NCI-H1436 (cell line): ENCODE results near the gene STARD7.
"Not testable (repeated sequence)": the region's sequence is repeated elsewhere in the genome, so short reads cannot be mapped to it uniquely, and the experiment has no call there.

Experiments
- DNase-seq: peaks from one replicate; lab custom pipeline; 2025; lab: John Stamatoyannopoulos, UW

STARD7 gene

GRCh38 chr2:96208143-96209010 lies at the start of gene STARD7:
TSS of gene STARD7 (minus strand) at chr2:96208827. CDS start at chr2:96208434, 393 bp downstream.
- DNase-seq = peak; percentile 96

- DNase-seq = not testable (repeated sequence)
These were observed 49.1 kb upstream of the STARD7 start for GRCh38 chr2:96257744-96258143.

- DNase-seq = no peak
These were observed 48.0 kb upstream of the STARD7 start for GRCh38 chr2:96256611-96257113.

- no peak for DNase-seq
These were observed 45.9 kb upstream of the STARD7 start for GRCh38 chr2:96254571-96254970.

- DNase-seq = no peak
These were observed 44.4 kb upstream of the STARD7 start for GRCh38 chr2:96253006-96253405.

GRCh38 chr2:96252526-96252925 lies 43.9 kb upstream of the STARD7 start:
- no peak for DNase-seq

- DNase-seq = no peak
These were observed 43.2 kb upstream of the STARD7 start for GRCh38 chr2:96251721-96252292.

GRCh38 chr2:96250188-96250587 lies 41.6 kb upstream of the STARD7 start:
- DNase-seq = no peak

- no peak for DNase-seq
These were observed 41.0 kb upstream of the STARD7 start for GRCh38 chr2:96249654-96250053.

- no peak for DNase-seq
These were observed 40.0 kb upstream of the STARD7 start for GRCh38 chr2:96248624-96249023.

GRCh38 chr2:96247896-96248295 lies 39.3 kb upstream of the STARD7 start:
- DNase-seq = no peak

- DNase-seq = no peak
These were observed 38.4 kb upstream of the STARD7 start for GRCh38 chr2:96247009-96247408.

GRCh38 chr2:96245609-96246390 lies 37.2 kb upstream of the STARD7 start:
- no peak for DNase-seq

- DNase-seq = no peak
These were observed 35.2 kb upstream of the STARD7 start for GRCh38 chr2:96243843-96244242.

- no peak for DNase-seq
These were observed 33.4 kb upstream of the STARD7 start for GRCh38 chr2:96241900-96242611.

GRCh38 chr2:96241227-96241626 lies 32.6 kb upstream of the STARD7 start:
- no peak for DNase-seq

GRCh38 chr2:96240341-96241038 lies 31.9 kb upstream of the STARD7 start:
- DNase-seq = no peak

- no peak for DNase-seq
These were observed 31.2 kb upstream of the STARD7 start for GRCh38 chr2:96239745-96240264.

- no peak for DNase-seq
These were observed 30.5 kb upstream of the STARD7 start for GRCh38 chr2:96239091-96239490.

GRCh38 chr2:96238266-96238665 lies 29.6 kb upstream of the STARD7 start:
- DNase-seq = no peak

- DNase-seq = no peak
These were observed 28.3 kb upstream of the STARD7 start for GRCh38 chr2:96236882-96237281.
